ENCODE measurements around the gene SMKR1. TPM values are rescaled to one million over a fixed set of nuclear protein-coding genes. Genes with fewer than 3 reads are reported as not detected.

The SMKR1 gene
- total and polyA plus RNA-seq, 8 donors, result 0.70 to 0.76 TPM; not detected in 6

DNA sequence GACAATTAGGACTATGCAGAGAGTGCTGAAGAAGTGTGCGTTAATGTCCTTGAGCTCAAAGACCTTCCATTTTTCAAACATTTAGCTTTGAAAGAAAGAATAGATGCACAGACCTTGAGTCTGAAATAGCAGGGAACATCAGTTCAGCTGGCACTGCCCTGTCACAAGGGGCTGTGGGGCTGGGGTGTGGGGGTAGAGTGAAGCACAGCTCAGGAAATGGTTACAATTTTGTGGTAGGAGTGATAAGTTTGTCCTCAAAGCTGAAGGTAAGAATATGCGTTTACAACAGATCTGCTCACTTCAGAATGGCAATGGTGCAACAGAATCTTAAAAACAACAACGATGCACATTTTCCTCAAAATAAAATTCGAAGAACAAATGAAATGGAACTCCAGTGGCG, 33.6 kb downstream of the SMKR1 start:
- intact Hi-C loops (cut with DNase I; ENCODE audit: low total_unique reads), result no loop called here

GRCh38 chr7:129536323-129536722, 34.0 kb downstream of the SMKR1 start:
- Histone ChIP-seq H3K27me3 (no peaks in the 10 kb centered on the region), H3K27ac (no peak overlapping the region), H3K4me3 (no peak overlapping the region), H3K36me3 (no peaks in the 10 kb centered on the region), H3K9me3 (no peaks in the 10 kb centered on the region), H3K4me1 (no peaks in the 10 kb centered on the region)
- no peak for DNase-seq
- 69 to 78% (median 76%) methylated on average over 9 of the region's 9 CpGs for WGBS, 5 donors
- intact Hi-C loops (cut with DNase I; ENCODE audit: low total_unique reads), result no loop called here
- TF ChIP-seq, protein P1, sequence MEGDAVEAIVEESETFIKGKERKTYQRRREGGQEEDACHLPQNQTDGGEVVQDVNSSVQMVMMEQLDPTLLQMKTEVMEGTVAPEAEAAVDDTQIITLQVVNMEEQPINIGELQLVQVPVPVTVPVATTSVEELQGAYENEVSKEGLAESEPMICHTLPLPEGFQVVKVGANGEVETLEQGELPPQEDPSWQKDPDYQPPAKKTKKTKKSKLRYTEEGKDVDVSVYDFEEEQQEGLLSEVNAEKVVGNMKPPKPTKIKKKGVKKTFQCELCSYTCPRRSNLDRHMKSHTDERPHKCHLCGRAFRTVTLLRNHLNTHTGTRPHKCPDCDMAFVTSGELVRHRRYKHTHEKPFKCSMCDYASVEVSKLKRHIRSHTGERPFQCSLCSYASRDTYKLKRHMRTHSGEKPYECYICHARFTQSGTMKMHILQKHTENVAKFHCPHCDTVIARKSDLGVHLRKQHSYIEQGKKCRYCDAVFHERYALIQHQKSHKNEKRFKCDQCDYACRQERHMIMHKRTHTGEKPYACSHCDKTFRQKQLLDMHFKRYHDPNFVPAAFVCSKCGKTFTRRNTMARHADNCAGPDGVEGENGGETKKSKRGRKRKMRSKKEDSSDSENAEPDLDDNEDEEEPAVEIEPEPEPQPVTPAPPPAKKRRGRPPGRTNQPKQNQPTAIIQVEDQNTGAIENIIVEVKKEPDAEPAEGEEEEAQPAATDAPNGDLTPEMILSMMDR (IDR thresholded peaks at IDR 0.05), result no peak
- no peak for TF ChIP-seq POLR2AphosphoS5 (IDR thresholded peaks at IDR 0.05)
- no peak for TF ChIP-seq EP300 (IDR thresholded peaks at IDR 0.05)

More for the DNA sequence above, 33.6 kb downstream of the SMKR1 start:
- Histone ChIP-seq H3K27ac (no peak overlapping the region), H3K4me1 (no peaks in the 10 kb centered on the region), H3K9me3 (no peaks in the 10 kb centered on the region), H3K36me3 (no peaks in the 10 kb centered on the region), H3K27me3 (no peaks in the 10 kb centered on the region), H3K4me3 (no peak overlapping the region)
- 53 to 81% (median 57%) methylated on average over 5 of the region's 5 CpGs for WGBS, 5 donors
- TF ChIP-seq EP300 (IDR thresholded peaks at IDR 0.05) (no peak), POLR2A (IDR thresholded peaks at IDR 0.05) (no peak), POLR2AphosphoS5 (IDR thresholded peaks at IDR 0.05) (no peak)
- TF ChIP-seq, protein P1 (IDR thresholded peaks at IDR 0.05), result no peak
- no peak for DNase-seq

DNA sequence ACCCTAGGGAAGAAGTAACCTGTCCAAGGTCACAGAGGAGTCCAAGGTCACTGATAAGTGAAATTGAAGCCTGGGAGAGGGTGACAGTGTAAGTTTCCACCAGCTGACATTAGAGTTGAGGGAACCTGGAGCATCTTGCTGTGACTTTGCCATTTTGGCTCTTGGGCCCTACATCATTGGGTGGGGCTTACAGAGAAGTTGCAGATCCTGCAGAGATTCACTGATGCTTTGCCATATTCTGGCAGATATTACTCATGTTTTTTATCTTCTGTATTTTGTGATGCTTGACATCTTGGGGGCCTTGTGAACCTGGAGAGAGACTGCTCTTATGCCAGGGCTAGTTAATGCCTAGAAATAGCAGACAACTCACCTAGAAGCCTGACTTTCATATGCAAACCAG, 36.5 kb downstream of the SMKR1 start:
- Histone ChIP-seq H3K4me3 (no peak overlapping the region), H3K36me3 (no peaks in the 10 kb centered on the region), H3K4me1 (no peaks in the 10 kb centered on the region), H3K27ac (no peak overlapping the region), H3K27me3 (peaks cover 0 to 10% (median 0%) of the 10 kb centered on the region in 3 donors), H3K9me3 (no peaks in the 10 kb centered on the region)
- no peak for TF ChIP-seq POLR2A (IDR thresholded peaks at IDR 0.05)
- TF ChIP-seq, protein P1 (IDR thresholded peaks at IDR 0.05), result no peak
- no peak for TF ChIP-seq POLR2AphosphoS5 (IDR thresholded peaks at IDR 0.05)
- no peak for TF ChIP-seq EP300 (IDR thresholded peaks at IDR 0.05)
- intact Hi-C loops (cut with DNase I; ENCODE audit: low total_unique reads), result no loop called here
- no peak for DNase-seq

DNA sequence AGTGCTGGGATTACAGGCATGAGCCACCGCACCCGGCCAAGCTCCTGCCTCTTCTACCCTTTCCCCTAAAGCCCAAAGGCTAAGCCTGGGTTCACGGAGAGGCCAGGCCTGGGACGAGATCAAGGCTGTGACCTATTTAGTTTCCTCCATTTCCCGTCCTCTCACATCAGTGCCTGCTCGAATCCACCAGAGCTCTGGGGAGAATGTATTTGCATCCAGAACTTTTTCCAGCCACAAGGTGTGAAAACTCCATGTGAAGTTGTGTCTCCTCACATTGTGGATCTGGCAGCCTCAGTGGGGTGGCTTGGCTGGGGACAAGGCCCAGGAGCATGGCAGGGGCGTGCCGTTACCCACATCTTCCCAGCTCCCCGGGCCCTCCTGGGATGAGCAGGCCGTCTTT, 38.0 kb downstream of the SMKR1 start:
- WGBS, 5 donors, result 80 to 89% (median 86%) methylated on average over 9 to 10 of the region's 10 CpGs
- intact Hi-C loops (cut with DNase I; ENCODE audit: low total_unique reads), result no loop called here

DNA sequence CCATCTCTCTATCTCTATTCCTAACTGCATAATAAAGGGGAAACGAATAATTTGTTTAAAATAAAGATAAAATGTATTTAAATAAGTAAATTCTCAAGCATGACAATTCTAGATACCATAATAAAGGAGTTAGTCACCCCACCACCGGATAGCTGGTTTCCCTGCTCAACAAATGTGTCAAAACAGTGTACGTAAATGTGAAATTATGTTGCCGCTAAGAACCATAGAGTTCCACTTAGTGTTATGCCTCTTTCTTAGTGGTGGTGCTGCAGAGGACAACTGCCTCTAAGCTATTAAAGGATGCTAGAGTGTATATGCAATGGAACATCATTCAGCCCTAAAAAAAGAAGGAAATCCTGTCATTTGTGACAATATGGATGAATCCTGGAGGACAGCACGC, 42.4 kb downstream of the SMKR1 start:
- intact Hi-C loops (cut with DNase I; ENCODE audit: low total_unique reads), result no loop called here
- Histone ChIP-seq H3K4me1 (no peaks in the 10 kb centered on the region), H3K27me3 (peaks cover 0 to 16% (median 0%) of the 10 kb centered on the region in 3 donors), H3K9me3 (no peaks in the 10 kb centered on the region), H3K27ac (no peak overlapping the region), H3K36me3 (no peaks in the 10 kb centered on the region), H3K4me3 (no peak overlapping the region)
- TF ChIP-seq, protein P1 (IDR thresholded peaks at IDR 0.05), result no peak
- TF ChIP-seq POLR2A (IDR thresholded peaks at IDR 0.05), result no peak
- no peak for TF ChIP-seq EP300 (IDR thresholded peaks at IDR 0.05)
- TF ChIP-seq POLR2AphosphoS5 (IDR thresholded peaks at IDR 0.05), result no peak
- no peak for DNase-seq
- WGBS, 5 donors, result 72 to 82% (median 76%) methylated on average over 5 of the region's 5 CpGs

More for the DNA sequence above, 38.0 kb downstream of the SMKR1 start:
- DNase-seq, result no peak
- Histone ChIP-seq H3K27ac (no peak overlapping the region), H3K36me3 (no peaks in the 10 kb centered on the region), H3K9me3 (no peaks in the 10 kb centered on the region), H3K4me1 (no peaks in the 10 kb centered on the region), H3K4me3 (no peak overlapping the region), H3K27me3 (peaks cover 0 to 16% (median 0%) of the 10 kb centered on the region in 3 donors)
- TF ChIP-seq POLR2AphosphoS5 (IDR thresholded peaks at IDR 0.05), result no peak
